HG03432 (cell line): Measurements from ENCODE around the gene NAPSA.

Source experiments
- ATAC-seq: cut with Tn5 transposase; IDR thresholded peaks from one replicate; pipeline ENCODE4 v1.9.1; 2021; ENCODE audit warnings: mild to moderate bottlenecking, moderate library complexity; ENCODE audit not compliant: unreplicated experiment

NAPSA gene

GRCh38 chr19:50318438-50318837, 47.0 kb downstream of the NAPSA start:
- no peak for ATAC-seq

- ATAC-seq, result no peak
Observed at GRCh38 chr19:50317115-50317514, 48.3 kb downstream of the NAPSA start.

GRCh38 chr19:50315773-50316448, 49.5 kb downstream of the NAPSA start:
- no peak for ATAC-seq

- no peak for ATAC-seq
Observed at GRCh38 chr19:50314724-50315708, 50.4 kb downstream of the NAPSA start.

GRCh38 chr19:50313812-50314536, 51.5 kb downstream of the NAPSA start:
- ATAC-seq, result no peak

GRCh38 chr19:50312967-50313811, 52.2 kb downstream of the NAPSA start:
- no peak for ATAC-seq

GRCh38 chr19:50311723-50312635, 53.5 kb downstream of the NAPSA start:
- no peak for ATAC-seq

GRCh38 chr19:50310759-50311465, 54.5 kb downstream of the NAPSA start:
- no peak for ATAC-seq

GRCh38 chr19:50309396-50310125, 55.9 kb downstream of the NAPSA start:
- ATAC-seq, result no peak

GRCh38 chr19:50308991-50309390, 56.4 kb downstream of the NAPSA start:
- no peak for ATAC-seq
